ENCODE results near the gene SENP7. TPM values are rescaled to one million over a fixed set of nuclear protein-coding genes. Genes with fewer than 3 reads are reported as not detected.

Gene SENP7
- total RNA-seq, 1 donor from 2014 or later, result 20.0 TPM

DNA sequence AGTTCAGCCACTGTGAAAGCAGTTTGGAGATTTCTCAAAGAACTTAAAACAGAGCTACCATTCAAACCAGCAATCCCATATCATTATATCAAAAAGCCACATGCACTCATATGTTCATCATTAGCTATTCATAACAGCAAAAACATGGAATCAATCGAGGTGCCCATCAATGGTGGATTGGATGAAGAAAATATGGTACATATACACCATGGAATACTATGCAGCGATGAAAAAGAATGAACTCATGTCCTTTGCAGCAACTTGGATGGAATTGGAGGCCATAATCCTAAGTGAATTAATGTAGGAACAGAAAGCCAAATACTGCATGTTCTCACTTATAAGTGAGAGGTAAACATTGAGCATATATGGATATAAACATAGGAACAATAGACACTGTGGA, 224.7 kb downstream of the SENP7 start:
- Histone ChIP-seq H3K9me3 (no peaks in the 10 kb centered on the region), H3K27me3 (no peaks in the 10 kb centered on the region), H3K36me3 (no peaks in the 10 kb centered on the region), H3K4me3 (no peak overlapping the region), H3K27ac (no peak overlapping the region), H3K4me1 (no peaks in the 10 kb centered on the region)
- DNase-seq (no peak), ATAC-seq (no peak)
- TF ChIP-seq, protein P1, sequence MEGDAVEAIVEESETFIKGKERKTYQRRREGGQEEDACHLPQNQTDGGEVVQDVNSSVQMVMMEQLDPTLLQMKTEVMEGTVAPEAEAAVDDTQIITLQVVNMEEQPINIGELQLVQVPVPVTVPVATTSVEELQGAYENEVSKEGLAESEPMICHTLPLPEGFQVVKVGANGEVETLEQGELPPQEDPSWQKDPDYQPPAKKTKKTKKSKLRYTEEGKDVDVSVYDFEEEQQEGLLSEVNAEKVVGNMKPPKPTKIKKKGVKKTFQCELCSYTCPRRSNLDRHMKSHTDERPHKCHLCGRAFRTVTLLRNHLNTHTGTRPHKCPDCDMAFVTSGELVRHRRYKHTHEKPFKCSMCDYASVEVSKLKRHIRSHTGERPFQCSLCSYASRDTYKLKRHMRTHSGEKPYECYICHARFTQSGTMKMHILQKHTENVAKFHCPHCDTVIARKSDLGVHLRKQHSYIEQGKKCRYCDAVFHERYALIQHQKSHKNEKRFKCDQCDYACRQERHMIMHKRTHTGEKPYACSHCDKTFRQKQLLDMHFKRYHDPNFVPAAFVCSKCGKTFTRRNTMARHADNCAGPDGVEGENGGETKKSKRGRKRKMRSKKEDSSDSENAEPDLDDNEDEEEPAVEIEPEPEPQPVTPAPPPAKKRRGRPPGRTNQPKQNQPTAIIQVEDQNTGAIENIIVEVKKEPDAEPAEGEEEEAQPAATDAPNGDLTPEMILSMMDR (IDR thresholded peaks at IDR 0.05), result no peak
- intact Hi-C loops (cut with DNase I), result no loop called here

DNA sequence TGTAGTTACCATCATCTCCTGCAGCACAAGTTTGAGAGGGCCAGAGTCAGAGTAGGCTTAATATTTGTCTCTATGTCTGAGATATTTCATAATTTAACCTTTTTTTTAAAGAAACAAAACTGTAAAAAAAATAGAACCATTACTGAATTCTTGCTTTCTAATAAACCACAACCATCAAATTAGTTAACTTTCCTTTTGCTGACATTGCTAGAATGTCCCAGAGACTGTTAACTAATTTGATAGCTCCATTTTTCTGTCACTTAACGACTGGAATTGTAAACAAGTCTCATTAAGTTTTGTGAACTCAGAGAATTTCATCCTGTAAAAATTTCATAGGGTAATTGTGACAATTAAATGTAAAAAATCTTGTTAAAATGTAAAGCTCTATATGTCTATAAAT, 228.3 kb downstream of the SENP7 start:
- no peaks in the 10 kb centered on the region for H3K27me3 ChIP-seq
- TF ChIP-seq, protein P1 (IDR thresholded peaks at IDR 0.05), result no peak
- no peak overlapping the region for H3K4me3 ChIP-seq
- H3K27ac ChIP-seq, result no peak overlapping the region
- no peaks in the 10 kb centered on the region for H3K4me1 ChIP-seq
- ATAC-seq (no peak), DNase-seq (no peak)
- intact Hi-C loops (cut with DNase I), result no loop called here
- H3K36me3 ChIP-seq, result no peaks in the 10 kb centered on the region
- H3K9me3 ChIP-seq, result no peaks in the 10 kb centered on the region

DNA sequence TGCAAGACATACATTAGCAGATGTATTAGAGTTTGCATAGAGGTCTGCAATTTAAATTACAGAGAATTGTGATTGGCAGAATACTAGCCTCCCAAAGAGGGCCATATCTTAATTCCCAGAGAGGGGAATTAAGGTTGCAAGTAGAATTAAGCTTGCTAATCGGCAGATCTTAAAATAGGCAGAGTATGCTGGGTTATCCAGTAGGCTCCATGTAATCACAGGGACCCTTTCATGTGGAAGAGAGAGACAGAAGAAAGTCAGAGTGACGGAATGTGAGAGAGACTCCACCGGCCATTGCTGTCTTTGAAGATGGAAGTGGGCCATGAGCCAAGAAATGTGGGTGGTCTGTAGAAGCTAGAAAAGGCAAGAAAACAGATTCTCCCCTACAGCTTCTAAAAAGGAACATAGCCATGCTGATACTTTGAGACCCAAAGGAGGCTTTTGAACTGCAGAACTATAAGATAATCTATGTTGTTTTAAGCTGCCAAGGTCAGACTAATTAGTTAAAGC, 231.4 kb downstream of the SENP7 start:
- Histone ChIP-seq H3K27me3 (no peaks in the 10 kb centered on the region), H3K4me1 (no peaks in the 10 kb centered on the region), H3K27ac (no peak overlapping the region), H3K36me3 (no peaks in the 10 kb centered on the region), H3K9me3 (no peaks in the 10 kb centered on the region), H3K4me3 (no peak overlapping the region)
- intact Hi-C loops (cut with DNase I), result no loop called here
- TF ChIP-seq, protein P1 (IDR thresholded peaks at IDR 0.05), result no peak
- DNase-seq (no peak), ATAC-seq (no peak)

DNA sequence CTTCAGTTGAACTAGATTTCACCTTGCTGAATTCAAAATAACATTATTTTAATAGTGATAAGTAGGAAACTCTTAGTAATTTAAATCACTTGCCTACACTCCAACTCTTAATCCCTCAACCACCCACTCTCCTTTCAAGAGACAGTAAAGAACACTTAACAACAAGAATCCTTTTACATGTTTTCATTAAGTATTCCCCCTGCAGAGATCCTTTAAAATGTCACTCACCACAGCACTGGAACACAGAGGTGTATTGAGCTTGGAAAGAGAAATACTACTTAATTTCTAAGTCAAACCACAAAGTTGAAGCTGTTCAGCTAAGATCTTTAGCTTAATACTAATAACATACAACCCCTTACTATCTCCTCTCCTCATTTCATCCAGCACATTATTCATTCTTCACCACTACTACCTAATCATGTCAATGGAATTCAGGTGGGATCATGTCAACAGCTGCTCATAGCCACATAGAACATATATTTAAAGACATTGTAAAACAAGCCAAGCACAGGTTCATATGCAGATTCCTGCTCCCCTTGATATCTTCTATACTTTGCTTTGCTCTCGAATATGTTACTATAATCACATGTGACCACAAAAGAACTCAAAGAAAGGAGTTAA, 233.1 kb downstream of the SENP7 start:
- H3K4me1 ChIP-seq, result no peaks in the 10 kb centered on the region
- intact Hi-C loops (cut with DNase I), result no loop called here
- TF ChIP-seq, protein P1 (IDR thresholded peaks at IDR 0.05), result no peak
- no peak overlapping the region for H3K27ac ChIP-seq
- no peaks in the 10 kb centered on the region for H3K9me3 ChIP-seq
- H3K36me3 ChIP-seq, result no peaks in the 10 kb centered on the region
- H3K27me3 ChIP-seq, result no peaks in the 10 kb centered on the region
- H3K4me3 ChIP-seq, result no peak overlapping the region
- DNase-seq (no peak), ATAC-seq (no peak)

DNA sequence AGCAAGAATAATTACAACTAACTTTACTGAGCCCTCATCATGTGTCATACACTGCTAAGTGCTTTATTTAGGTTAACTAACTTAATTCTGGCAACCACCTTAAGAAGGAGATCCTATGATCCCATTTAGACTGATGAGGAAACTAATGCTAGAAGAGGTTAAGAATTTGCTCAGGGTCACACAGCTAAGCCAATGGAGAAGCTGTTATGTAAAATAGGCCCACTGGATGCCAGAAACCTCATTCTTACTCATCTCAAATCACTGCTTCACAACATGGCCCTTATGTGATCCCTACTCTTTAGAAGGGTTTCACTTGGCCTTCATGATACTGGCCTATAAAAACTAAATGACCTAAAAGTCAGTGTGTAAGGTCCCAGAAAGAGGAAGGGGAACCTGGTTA, 233.8 kb downstream of the SENP7 start:
- TF ChIP-seq, protein P1 (IDR thresholded peaks at IDR 0.05), result no peak
- ATAC-seq, result no peak
- intact Hi-C loops (cut with DNase I), result no loop called here

DNA sequence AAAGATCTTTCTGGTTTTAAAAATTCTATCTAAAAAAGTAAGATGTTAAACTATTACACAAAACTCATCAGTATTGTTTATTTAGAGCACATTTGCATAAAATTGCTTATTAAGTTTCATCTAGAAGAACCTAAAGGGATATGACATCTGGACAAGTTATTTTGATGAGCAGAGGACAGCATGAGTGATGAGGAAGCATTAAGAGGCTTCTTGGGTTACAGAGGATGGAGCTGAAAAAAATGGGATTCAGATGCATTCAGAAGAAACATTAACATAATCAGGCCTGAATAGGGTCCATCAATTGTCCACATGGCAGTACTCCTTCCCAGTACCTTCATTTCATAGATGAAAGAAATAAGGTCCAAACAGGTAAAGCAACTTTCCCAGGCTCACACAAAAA, 234.3 kb downstream of the SENP7 start:
- H3K36me3 ChIP-seq, result no peaks in the 10 kb centered on the region
- H3K4me1 ChIP-seq, result no peaks in the 10 kb centered on the region
- TF ChIP-seq, protein P1 (IDR thresholded peaks at IDR 0.05), result no peak
- intact Hi-C loops (cut with DNase I), result no loop called here
- DNase-seq (no peak), ATAC-seq (no peak)
- no peaks in the 10 kb centered on the region for H3K27me3 ChIP-seq
- no peak overlapping the region for H3K27ac ChIP-seq
- H3K9me3 ChIP-seq, result no peaks in the 10 kb centered on the region
- H3K4me3 ChIP-seq, result no peak overlapping the region

More for the DNA sequence above, 233.8 kb downstream of the SENP7 start:
- Histone ChIP-seq H3K9me3 (no peaks in the 10 kb centered on the region), H3K4me3 (no peak overlapping the region), H3K27ac (no peak overlapping the region), H3K27me3 (no peaks in the 10 kb centered on the region), H3K4me1 (no peaks in the 10 kb centered on the region), H3K36me3 (no peaks in the 10 kb centered on the region)
- no peak for DNase-seq
